PC-3 (cell line): ENCODE results near the gene EXOC1. TPM values are rescaled to one million over a fixed set of nuclear protein-coding genes. Genes with fewer than 3 reads are reported as not detected.

Source experiments
- ATAC-seq: fragments of 200-7000 bp; cut with Tn5 transposase; 2 replicates; pipeline ENCODE4 v1.9.1; 2020; ENCODE audit warnings: mild to moderate bottlenecking, moderate library complexity
- BruUV-seq: library from RNA; stranded (reverse); fragments of 400-500 nt; replicated peaks from 2 replicates; lab custom pipeline; 2021; lab: Mats Ljungman, UMichigan
- CTCF ChIA-PET: fragments of 300-600 bp; sonication (Branson Sonifier 250); formaldehyde crosslinking; loops from one replicate; lab custom pipeline; 2022; ENCODE audit warnings: antibody characterized with exemption; lab: Charles Lee
- POLR2A ChIA-PET: fragments of 300-600 bp; sonication (Branson Sonifier 250); formaldehyde crosslinking; loops from one replicate; lab custom pipeline; 2022; ENCODE audit warnings: antibody characterized with exemption; ENCODE audit not compliant: unreplicated experiment; lab: Charles Lee
- DNase-seq: peaks from one replicate; pipeline ENCODE4 v3.0.0-alpha.2; 2015
- H2AFZ ChIP-seq: fragments of 300-600 bp; sonication (generic); 2 replicates; pipeline ENCODE4 v1.6.0; 2016; ENCODE audit warnings: antibody characterized with exemption, low read length
- H3F3A ChIP-seq: fragments of 300-600 bp; sonication (generic); one replicate; pipeline ENCODE4 v1.6.0; 2017; ENCODE audit warnings: antibody characterized with exemption, low read length, control low read depth, mild to moderate bottlenecking; ENCODE audit not compliant: unreplicated experiment
- H3K27ac ChIP-seq: fragments of 300-600 bp; sonication (generic); 2 replicates; pipeline ENCODE4 v1.5.1; 2016; ENCODE audit warnings: mild to moderate bottlenecking, low read length
- H3K27me3 ChIP-seq: fragments of 300-600 bp; sonication (generic); 2 replicates; pipeline ENCODE4 v1.6.1; 2016; ENCODE audit warnings: low read length, mixed read lengths
- H3K36me3 ChIP-seq: fragments of 300-600 bp; sonication (generic); 2 replicates; pipeline ENCODE4 v1.6.1; 2016; ENCODE audit warnings: low read depth, mixed run types, low read length, mixed read lengths
- H3K4me1 ChIP-seq: fragments of 300-600 bp; sonication (generic); 2 replicates; pipeline ENCODE4 v1.5.1; 2016; ENCODE audit warnings: low read length; ENCODE audit not compliant: insufficient read depth
- H3K4me2 ChIP-seq: fragments of 300-600 bp; sonication (generic); 2 replicates; pipeline ENCODE4 v1.6.0; 2016; ENCODE audit warnings: low read length
- H3K4me3 ChIP-seq: fragments of 300-600 bp; sonication (generic); 2 replicates; pipeline ENCODE4 v1.5.1; 2016; ENCODE audit warnings: mild to moderate bottlenecking, low read length, mixed read lengths
- H3K79me2 ChIP-seq: fragments of 300-600 bp; sonication (generic); 2 replicates; pipeline ENCODE4 v1.6.1; 2017; ENCODE audit warnings: low read length, mixed read lengths
- H3K9ac ChIP-seq: fragments of 300-600 bp; sonication (generic); 2 replicates; pipeline ENCODE4 v1.6.0; 2016; ENCODE audit warnings: mild to moderate bottlenecking, low read length
- H3K9me2 ChIP-seq: fragments of 300-600 bp; sonication (generic); replicated peaks from 2 replicates; pipeline ENCODE4 v1.6.1; 2016; ENCODE audit warnings: mixed run types, low read length, mixed read lengths
- H3K9me3 ChIP-seq: fragments of 300-600 bp; sonication (generic); 2 replicates; pipeline ENCODE4 v1.6.1; 2016; ENCODE audit warnings: low read length, mixed read lengths
- H4K20me1 ChIP-seq: fragments of 300-600 bp; sonication (generic); 2 replicates; pipeline ENCODE4 v1.6.1; 2016; ENCODE audit warnings: low read length, mixed read lengths
- CTCF ChIP-seq: fragments of 300-600 bp; sonication (generic); conservative IDR thresholded peaks from 2 replicates; pipeline ENCODE4 v1.5.1; 2017; ENCODE audit warnings: antibody characterized with exemption, low read depth, mild to moderate bottlenecking, low read length
- EZH2 ChIP-seq: fragments of 300-600 bp; sonication (generic); IDR thresholded peaks from one replicate; pipeline ENCODE4 v1.6.1; 2017; ENCODE audit warnings: antibody characterized with exemption, mild to moderate bottlenecking, low read length; ENCODE audit not compliant: unreplicated experiment
- EZH2phosphoT487 ChIP-seq: fragments of 300-600 bp; sonication (generic); IDR thresholded peaks from 2 replicates; pipeline ENCODE4 v1.6.1; 2018; ENCODE audit warnings: mild to moderate bottlenecking, antibody characterized with exemption, low read length, borderline replicate concordance
- intact Hi-C: fragments of 100-400 bp; cut with micrococcal nuclease; formaldehyde crosslinking; loops from 2 replicates; pipeline ENCODE4 v1.9.0; 2023
- total RNA-seq: library from RNA; depleted of rRNA; stranded (reverse); fragments of >200 nt; gene quantifications from 2 replicates; pipeline ENCODE4 v1.2.3, GENCODE V29; 2014

The EXOC1 gene
- total RNA-seq, 1 experiment from 2014 or later: 37.4 TPM

GRCh38 chr4:55925241-55925640 lies 71.8 kb downstream of the EXOC1 start:
- Histone ChIP-seq H3K27me3 (no peaks in the 10 kb centered on the region), H4K20me1 (no peaks in the 10 kb centered on the region), H3K79me2 (no peaks in the 10 kb centered on the region), H3K36me3 (no peaks in the 10 kb centered on the region), H3F3A (no peaks in the 10 kb centered on the region), H3K4me3 (no peak overlapping the region), H3K9me3 (no peaks in the 10 kb centered on the region), H2AFZ (no peak overlapping the region), H3K27ac (no peak overlapping the region), H3K4me2 (no peak overlapping the region), H3K9me2 (no peaks in the 10 kb centered on the region), H3K4me1 (peaks cover 17% of the 10 kb centered on the region), H3K9ac (no peak overlapping the region)
- BruUV-seq: no TSS peak
- CTCF ChIA-PET: no interaction called here
- TF ChIP-seq CTCF (no peak), EZH2phosphoT487 (no peak), EZH2 (no peak)
- no peak for DNase-seq
- POLR2A ChIA-PET: no interaction called here
- intact Hi-C loops: no loop called here
- no peak for ATAC-seq

GRCh38 chr4:55926610-55927009 lies 73.2 kb downstream of the EXOC1 start:
- no peaks in the 10 kb centered on the region for H3F3A ChIP-seq
- H3K27ac ChIP-seq: no peak overlapping the region
- H3K27me3 ChIP-seq: no peaks in the 10 kb centered on the region
- ChIA-PET CTCF (no interaction called here), POLR2A (interaction anchor here (0.6 kb wide), 1 partner anchor 28 kb away, joined by 5 read pairs; no protein-coding TSS in a partner anchor)
- no peak overlapping the region for H3K9ac ChIP-seq
- TF ChIP-seq CTCF (no peak), EZH2phosphoT487 (no peak), EZH2 (no peak)
- no peak overlapping the region for H3K4me2 ChIP-seq
- H3K79me2 ChIP-seq: no peaks in the 10 kb centered on the region
- intact Hi-C loops: no loop called here
- no peaks in the 10 kb centered on the region for H3K9me3 ChIP-seq
- no peak for ATAC-seq
- no peak overlapping the region for H3K4me3 ChIP-seq
- H3K36me3 ChIP-seq: no peaks in the 10 kb centered on the region
- H3K9me2 ChIP-seq: no peaks in the 10 kb centered on the region
- no TSS peak for BruUV-seq
- H3K4me1 ChIP-seq: 0 out of 2 replicates have a peak, but pooled peaks cover 3% of the 10 kb centered on the region
- H2AFZ ChIP-seq: no peak overlapping the region
- H4K20me1 ChIP-seq: no peaks in the 10 kb centered on the region
- no peak for DNase-seq

- no peak overlapping the region for H3K4me2 ChIP-seq
- H3K9me2 ChIP-seq: no peaks in the 10 kb centered on the region
- no peaks in the 10 kb centered on the region for H3K4me1 ChIP-seq
- no peak for TF ChIP-seq EZH2
- TF ChIP-seq EZH2phosphoT487: no peak
- TF ChIP-seq CTCF: no peak
- H3K36me3 ChIP-seq: no peaks in the 10 kb centered on the region
- POLR2A ChIA-PET: no interaction called here
- CTCF ChIA-PET: no interaction called here
- DNase-seq (no peak), ATAC-seq (no peak)
- intact Hi-C loops: no loop called here
- H3K79me2 ChIP-seq: no peaks in the 10 kb centered on the region
- H3K9me3 ChIP-seq: no peaks in the 10 kb centered on the region
- no peak overlapping the region for H3K9ac ChIP-seq
- H3K27ac ChIP-seq: no peak overlapping the region
- BruUV-seq: no TSS peak
- no peaks in the 10 kb centered on the region for H4K20me1 ChIP-seq
- H2AFZ ChIP-seq: no peak overlapping the region
- H3F3A ChIP-seq: no peaks in the 10 kb centered on the region
- H3K27me3 ChIP-seq: no peaks in the 10 kb centered on the region
- H3K4me3 ChIP-seq: no peak overlapping the region
These were observed 74.5 kb downstream of the EXOC1 start for GRCh38 chr4:55927803-55928437.
